CD4-positive, alpha-beta T cell treated with Interleukin-6 at 100 ng/mL for 8 hours (primary cell): ENCODE results near the gene NCOR2.

ENCODE experiments used
- DNase-seq: peaks from one replicate; pipeline ENCODE4 v3.0.0-alpha.2; 2020; ENCODE audit warnings: mixed read lengths, low spot score

The NCOR2 gene

DNA sequence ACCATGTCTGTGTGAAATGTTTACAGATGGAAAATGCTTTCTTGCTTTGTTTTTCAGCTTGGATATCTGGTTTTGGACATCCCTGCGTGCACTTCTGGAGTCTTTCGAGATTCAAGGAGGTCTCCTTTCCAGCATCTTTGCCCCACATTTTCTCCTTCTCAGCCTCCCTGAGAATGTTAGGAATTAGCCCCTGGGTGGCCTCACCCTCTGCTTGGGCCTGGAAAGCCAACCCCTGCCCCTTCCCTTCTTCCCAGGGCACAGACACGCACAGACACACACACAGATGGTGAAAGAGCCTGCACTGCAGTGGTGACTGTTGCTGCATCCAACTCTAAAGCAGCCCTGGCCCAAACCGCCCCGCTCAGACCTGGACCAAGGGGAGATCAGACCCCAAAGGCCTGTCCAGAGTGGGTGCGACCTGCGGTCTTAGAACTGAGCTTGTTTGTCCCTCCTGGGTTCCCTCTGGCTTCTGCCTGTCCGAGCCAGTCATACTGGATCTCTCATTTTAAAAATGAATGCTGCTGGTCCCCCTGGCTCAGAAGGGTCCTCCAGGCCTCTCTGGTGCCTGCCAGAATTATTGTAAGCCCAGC is 8.7 kb upstream of the NCOR2 start:
- DNase-seq: no peak

DNA sequence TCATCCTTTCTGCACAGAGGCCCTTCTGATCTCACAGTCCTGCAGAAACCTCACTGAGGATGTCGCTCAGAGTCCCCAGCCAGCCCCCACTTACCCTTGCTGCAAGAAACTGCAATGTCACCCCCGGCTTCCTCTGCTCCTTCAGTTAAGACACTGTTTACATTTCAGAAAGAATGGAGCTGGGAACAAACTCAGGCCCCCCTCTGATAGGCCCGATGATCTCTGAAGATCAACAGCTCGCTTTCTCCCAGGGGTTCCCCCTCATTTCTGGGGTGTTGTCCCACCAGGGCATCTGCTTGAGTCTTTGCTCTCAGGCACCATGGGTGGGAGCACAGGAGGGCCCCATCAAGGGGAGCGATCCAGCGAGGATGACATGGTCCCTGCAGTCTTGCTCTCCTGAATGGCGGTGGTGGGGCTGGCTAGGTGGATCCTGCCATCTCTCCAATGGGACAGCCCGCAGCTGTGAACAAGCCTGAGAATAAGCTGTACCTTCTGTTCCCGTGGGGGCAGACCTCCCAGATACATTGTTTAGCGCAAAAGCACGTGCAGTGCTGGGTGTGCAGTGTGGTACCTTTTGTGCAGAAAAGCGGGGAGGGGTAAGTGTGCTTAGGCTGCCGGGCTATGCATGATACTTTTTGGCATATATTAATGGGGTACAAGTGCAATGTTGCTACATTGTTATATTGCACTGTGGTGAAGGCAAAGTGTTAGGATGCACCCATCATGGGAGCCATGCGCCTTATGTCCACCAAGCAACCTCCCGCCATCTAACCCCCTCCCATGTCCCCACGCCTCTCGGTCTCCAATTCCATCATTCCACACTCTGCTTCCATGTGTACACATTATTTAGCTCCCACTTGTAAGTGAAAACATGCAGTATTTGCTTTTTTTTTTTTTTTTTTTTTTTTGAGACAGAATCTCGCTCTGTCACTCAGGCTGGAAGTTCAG is 6.7 kb upstream of the NCOR2 start:
- DNase-seq: no peak

- DNase-seq: no peak
These were observed 4.1 kb upstream of the NCOR2 start for GRCh38 chr12:124571556-124571955.

- DNase-seq: no peak
These were observed 3.4 kb upstream of the NCOR2 start for GRCh38 chr12:124570810-124571209.

DNA sequence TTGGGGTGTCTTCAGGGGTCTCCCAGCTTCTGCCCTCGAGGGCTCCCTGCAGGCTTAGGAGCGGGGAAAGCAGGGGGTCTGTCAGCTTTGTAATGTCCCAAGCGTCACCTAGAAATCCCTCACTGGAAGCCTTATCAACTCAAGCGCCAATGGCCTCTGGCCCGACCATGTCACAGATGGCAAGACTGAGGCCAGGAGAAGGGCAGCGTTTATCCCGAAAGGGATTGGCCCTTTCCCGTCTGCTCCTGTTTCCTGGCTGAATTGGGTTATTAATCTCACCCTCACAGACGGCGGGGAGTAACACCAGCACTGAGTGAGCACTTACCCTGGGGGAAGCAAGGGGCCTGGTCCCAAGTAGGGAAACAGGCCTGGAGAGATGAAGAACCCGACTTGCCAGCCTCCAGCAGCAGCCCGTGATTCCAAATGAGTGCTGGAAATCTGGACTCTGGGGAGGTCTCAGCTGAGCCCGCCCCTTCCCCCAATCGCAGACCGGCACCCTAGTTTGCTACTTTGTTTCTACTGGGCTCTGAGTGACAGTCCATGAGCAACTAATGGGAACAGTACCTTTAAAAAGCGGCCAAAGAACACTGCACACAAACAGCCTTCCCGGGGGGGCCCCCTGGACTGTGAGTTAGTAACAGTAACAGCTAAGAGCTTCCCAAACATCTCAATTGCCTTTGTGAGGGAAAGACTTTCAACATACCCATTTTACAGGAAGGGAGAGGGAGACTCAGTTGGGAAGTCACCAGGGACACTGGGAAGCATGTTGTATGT is 2.1 kb upstream of the NCOR2 start:
- DNase-seq: no peak

DNA sequence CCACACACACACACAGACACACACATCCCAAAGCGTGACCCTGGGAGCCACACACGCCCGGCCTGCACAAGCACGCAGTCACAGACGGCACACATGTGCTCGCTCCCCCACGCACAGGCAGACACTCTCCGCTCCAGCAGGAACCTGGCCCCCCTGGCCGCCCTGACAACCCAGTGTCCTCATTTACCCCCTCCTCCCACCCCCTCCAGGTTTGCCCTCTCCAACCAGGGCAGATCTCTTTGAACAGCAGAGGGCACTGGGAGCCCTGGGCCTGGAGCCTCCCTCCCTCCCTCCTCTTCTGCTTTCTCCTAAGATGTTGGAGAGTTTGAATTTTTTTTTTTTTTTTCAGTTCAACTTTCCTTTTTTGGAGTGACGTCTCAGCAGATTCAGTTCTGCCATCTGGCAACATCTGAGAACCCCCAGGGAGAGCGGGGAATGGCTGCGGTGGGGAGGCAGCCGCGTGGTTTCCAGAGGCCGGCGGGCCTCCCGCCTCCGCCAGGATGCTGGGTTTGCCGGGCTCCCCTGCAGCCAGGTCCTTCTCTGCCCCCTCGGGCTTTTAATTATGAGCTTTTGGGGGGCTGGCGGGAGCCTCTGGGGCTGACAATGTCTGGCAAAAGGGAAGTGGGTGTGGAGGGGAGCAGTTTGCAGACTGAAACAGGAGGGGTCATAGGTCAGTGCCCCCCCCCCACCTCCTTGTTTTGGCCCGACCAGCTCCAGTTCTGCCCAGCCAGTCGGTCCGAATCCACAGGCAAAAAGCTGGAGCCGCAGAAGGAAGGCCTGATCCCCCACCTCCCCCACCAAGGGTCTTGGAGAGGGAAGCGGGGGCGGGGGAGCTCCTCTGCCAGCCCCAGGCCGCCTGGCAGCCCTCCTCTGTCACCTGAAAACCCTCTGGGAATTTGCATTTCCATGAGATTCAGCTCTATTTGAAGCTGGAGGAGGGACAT is 1.3 kb upstream of the NCOR2 start:
- DNase-seq: no peak

- DNase-seq: peak; percentile 87
These were observed 411 bp upstream of the NCOR2 start for GRCh38 chr12:124567673-124568373.

GRCh38 chr12:124566161-124566996 is 1.0 kb downstream of the NCOR2 start:
- peak; percentile 49 for DNase-seq

- no peak for DNase-seq
These were observed 1.7 kb downstream of the NCOR2 start for GRCh38 chr12:124565656-124566160.

GRCh38 chr12:124564971-124565491 is 2.4 kb downstream of the NCOR2 start:
- DNase-seq: no peak

GRCh38 chr12:124564232-124564958 is 3.0 kb downstream of the NCOR2 start:
- no peak for DNase-seq

GRCh38 chr12:124563809-124564208 is 3.6 kb downstream of the NCOR2 start:
- no peak for DNase-seq

GRCh38 chr12:124563401-124563800 is 4.0 kb downstream of the NCOR2 start:
- DNase-seq: no peak

DNA sequence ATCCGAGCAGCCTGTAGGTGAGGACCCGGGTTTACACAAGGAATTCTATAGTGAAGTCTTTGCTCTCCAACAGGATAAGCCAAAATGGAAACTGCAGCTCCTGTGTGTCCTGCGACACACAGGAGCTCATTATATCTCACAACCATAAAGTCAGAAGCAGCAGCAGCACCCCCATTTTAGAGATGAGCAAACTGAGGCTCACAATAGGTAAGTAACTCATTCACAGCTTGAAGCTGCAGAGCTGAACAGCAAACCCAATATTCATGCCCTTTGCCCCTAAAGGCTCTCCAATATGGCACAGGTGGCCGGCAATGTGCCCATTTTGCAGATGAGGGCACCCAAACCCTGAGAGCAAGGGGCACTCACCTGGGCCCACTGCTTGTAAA is 4.6 kb downstream of the NCOR2 start:
- no peak for DNase-seq

DNA sequence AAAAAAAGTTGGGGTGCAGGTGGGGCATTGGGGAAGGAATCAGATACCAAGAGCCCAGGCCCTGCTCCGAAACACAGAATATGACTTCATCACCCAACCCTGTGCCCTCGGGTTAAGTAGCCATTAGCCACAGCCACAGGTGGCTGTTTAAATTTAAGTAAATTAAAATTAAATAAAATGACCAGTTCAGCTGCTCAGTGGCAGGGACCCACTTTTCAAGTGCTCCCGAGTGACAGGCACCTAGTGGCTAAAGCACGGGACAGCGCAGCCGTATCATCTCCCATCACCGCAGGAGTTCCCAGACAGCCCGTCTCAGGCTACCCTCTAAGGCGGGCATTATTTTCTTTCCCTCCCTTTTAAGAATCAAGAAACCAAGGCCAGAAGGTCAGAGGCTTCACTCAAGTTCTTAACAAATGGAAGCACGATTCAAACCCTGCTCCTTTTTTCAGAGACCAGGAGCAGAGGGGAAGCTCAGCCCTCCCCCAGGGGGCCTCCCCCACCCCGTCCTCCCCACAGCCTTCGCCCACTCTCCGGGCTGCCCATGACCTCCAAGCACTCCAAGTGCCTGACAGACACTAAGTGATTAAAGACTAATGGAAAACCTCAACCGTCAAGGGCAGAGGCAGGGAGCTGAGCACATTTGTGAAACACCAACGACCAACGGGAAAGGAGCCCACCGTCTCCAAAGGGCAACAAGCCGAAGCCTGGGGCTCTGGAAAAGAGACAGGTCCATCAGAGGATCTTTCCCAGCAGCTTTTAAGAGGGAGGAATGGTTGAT is 5.2 kb downstream of the NCOR2 start:
- no peak for DNase-seq

GRCh38 chr12:124561231-124561630 is 6.2 kb downstream of the NCOR2 start:
- no peak for DNase-seq

DNA sequence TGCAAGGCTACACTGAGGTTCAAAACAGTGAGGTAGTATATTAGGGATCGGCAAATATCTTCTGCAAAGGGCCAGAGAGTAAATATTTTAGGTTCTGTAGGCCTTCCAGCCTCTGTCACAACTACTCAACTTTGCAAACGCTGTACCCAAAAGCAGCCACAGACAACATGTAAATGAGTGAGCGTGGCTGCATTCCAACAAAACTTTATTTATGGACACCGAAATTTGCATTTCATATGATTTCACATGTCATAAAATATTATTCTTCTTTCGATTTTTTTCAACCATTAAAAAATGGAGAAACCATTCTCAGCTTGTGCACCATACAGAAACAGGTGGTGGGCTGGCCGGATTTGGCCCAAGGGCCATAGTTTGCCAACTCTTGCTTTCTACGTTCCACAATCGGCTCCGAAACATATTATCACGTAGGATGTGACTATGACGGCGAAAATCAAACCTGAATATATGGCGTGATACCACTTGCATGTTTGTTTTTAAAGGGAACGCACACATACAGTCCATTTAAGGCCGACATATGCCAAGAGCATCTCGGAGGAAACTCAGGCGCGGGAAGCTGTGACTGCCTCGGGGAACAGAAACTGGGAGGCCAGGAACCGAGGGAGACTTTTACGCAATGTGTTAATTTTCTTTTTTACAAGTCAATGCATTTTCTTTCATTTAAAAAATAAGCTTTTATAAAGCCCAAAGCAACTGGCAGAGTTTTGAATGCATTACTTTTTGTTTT is 7.1 kb downstream of the NCOR2 start:
- DNase-seq: no peak
